HG03565 (cell line): ENCODE results near the gene ARMH1.
A peak's percentile ranks its signal among the peaks of the same experiment; 100 is the strongest.
"Not testable (repeated sequence)": the region's sequence is repeated elsewhere in the genome, so short reads cannot be mapped to it uniquely, and the experiment has no call there.

Experiments
- ATAC-seq: cut with Tn5 transposase; IDR thresholded peaks from one replicate; pipeline ENCODE4 v1.9.1; 2021; ENCODE audit warnings: mild to moderate bottlenecking, moderate library complexity; ENCODE audit not compliant: unreplicated experiment

The ARMH1 gene

DNA sequence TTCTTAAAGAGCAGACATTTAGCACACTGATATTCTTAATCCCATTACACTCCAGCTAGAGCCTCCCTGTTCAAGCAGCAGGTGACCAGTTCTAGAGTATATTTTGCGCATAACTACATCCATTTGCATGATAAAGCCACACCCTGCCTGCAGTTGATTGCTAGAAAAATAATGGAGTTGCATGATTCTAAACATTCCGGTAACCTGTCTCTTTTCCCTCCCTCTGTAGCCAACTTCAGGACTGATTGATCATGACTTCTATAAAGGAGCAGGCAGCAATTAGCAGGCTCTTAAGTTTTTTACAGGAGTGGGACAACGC lies 14.9 kb downstream of the ARMH1 start:
- ATAC-seq: no peak

DNA sequence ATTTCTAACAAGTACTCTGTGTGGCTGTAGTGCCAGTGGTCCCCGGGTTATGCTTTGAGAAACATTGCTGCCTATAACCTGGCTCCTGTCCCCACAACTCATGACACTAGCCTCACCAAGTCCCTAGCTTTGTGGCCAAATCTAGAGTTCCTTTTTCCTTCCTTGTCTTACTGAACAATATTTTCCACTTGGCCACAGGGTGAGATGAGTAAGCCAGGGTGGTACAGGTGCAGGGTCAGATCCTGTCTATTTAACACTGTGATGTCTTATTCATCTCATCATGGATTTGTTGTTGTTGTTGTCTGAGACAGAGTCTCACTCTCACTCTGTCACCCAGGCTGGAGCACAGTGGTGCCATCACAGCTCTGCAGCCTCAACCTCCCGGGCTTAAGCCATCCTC lies 18.6 kb downstream of the ARMH1 start:
- no peak for ATAC-seq

DNA sequence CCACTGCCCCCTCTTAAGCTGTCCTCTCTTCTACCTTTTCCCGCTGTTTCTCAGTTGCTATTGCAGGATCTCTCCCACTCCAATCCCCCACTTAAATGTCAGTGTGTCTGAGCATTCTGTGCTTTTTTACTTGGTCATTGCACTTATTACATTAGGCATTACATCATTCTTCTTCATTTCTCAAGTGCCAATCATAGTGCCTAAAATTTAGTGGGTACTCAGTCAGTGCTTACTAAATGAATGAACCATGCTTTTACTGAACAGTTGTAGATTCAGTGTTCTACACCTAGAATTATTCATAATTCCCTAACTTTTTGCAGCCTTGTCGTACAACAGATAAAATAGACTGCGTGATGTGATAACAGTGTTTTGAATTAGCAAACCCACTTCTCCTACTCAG lies 19.4 kb downstream of the ARMH1 start:
- no peak for ATAC-seq

DNA sequence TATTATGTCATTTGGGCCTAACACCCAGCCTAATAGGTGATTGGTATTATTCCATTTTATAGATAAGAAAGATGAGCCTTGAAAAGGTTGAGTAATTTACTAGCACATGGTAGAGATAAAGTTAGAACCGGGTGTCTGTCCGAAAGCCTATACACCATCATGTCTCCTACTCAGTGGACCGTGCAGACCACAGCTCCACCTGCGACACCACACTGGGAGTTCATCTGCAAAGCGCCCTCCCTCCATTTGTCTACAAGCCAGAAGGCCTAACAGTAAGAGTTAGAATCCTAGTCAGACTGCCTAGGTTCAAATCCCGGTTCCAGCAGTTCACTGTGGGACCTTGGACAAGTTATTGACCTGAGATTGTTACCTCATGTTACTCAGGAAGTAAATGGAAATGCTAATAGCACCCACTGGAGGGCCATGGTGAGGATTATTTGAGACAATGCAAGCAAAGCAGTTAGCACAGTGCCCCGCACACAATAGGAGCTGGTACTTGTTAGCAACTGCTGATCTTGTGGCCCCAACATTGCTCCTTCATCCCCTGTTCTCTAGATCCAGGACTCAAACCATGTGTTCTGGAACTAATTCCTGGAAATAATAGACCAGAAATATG lies 20.5 kb downstream of the ARMH1 start:
- ATAC-seq: peak; percentile 53

DNA sequence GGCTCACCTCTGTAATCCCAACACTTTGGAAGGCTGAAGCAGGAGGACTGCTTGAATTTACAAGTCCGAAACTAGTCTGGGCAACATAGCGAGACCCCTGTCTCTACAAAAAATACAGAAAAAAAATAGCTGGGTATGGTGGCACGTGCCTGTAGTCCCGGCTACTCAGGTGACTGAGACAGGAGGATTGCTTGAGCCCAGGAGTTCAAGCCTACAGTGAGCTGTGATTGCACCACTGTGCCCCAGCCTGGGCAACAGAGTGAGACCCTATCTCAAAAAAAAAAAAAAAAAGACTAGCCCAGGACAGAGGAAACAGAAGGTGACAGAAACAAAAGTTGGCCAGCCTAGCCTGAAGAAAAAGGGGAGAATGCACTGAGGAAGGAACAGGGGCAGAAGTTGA lies 21.2 kb downstream of the ARMH1 start:
- ATAC-seq: no peak

DNA sequence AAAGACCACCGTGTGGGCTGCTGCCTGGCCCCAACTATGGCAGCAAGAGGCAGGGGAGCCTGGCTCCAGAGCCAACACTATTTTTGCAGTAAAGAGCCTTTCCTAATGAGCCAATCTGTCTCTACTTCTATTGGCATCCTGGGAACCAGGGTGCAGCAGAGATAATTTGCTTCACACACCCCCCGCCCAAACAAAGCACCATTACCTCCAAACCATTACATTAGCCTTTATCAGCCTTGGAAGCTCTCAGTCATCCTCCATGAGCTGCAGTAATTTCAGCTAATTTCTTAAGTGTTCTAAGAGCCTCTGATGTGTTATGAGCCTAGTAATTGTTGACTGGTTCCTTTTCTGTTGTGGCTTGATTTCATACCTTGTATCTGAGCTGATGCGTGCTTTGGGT lies 21.6 kb downstream of the ARMH1 start:
- no peak for ATAC-seq

DNA sequence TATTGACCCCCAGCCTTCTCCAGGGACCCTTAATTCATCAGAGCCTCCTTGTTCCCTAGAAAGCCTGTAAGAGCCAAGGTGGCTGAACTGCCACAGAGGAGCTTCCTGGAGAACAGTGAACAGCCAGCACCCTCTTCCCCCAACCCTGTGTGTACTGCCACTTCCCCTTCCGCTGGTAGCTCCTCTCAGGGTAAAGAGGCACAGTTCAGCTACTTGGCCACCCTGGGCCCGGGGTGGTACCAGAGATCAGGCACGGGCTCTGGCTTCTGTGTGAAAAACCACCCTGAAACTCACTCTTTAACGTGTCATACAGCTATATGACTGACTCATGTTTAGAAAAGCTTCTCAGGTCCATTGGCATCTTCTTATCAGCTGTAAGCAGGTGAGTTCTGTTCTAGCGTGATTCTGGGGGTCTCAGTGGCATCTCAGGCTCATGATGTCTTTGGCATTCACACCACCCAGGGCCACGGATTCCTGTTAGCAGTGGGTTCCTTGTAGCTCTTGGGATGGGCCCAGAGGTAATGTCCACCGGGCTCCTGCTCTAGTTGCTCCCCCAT lies 22.4 kb downstream of the ARMH1 start:
- no peak for ATAC-seq

DNA sequence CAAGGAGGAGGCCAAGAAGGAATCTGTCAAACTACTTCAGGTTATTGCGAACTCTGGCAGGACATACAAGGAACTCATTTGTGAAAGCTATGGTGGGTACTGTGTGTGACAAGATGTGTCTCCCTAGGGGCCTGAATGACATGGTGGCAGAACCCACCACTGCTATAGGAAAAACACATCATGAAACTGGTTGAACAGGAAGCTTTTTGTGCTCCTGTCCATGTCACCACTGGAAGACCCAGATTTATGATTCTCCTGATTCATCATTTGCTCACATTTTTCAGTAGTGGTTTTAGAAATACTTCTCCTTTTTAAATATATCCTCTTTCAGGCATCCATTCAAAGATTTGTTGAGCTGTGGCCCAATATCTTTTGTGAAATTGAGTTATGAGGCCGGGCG lies 23.6 kb downstream of the ARMH1 start:
- no peak for ATAC-seq

DNA sequence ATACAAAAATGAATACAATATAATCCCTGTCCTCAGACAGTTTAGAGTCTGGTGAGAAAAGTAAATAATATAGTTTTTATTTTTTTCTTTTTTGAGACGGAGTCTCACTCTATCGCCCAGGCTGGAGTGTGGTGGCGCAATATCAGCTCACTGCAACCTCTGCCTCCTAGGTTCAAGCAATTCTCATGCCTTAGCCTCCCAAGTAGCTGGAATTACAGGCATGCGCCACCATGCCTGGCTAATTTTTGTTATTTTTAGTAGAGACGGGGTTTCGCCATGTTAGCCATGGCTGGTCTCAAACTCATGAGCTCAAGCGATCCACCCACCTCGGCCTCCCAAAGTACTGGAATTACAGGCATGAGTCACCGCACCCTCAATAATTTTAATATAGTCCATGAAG lies 24.9 kb downstream of the ARMH1 start:
- not testable (repeated sequence) for ATAC-seq

DNA sequence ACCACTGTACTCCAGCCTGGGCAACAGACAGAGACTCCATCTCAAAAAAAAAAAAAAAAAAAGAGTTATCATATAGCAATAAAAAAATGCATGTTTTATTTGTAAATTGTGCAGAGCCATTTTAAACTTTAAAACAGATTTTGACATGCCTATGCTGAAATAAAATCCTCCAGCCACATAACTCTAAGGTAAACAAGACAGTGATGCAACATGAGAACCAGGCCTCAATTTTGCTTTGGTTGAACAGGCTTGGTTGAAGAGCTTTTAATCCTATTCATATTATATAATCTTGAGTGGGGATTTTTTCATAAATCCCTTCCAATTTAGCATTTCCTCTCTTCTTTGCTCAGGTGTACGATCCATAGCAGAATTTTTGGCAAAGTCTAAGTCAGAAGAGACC lies 26.1 kb downstream of the ARMH1 start:
- no peak for ATAC-seq

DNA sequence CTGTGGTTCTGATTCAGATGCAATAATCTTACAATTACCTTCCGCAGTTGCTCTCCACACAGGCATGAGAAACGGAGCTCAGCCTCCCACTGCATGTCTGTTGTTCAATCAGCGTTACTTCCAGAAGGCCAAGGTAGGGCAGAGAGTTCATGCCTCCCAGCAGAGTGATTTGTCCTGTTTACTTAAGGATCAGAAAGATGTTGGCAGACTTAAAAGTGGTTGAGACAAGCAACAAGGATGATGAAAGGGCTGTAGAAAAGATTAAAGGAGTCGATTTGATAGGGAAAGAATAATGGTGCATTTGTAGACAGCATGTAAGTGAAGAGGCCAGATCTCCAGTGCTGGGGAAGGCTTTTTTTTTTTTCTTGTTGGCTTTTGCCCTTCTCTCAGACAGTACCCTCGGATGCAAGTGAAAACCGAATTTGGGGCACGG lies 26.6 kb downstream of the ARMH1 start:
- no peak for ATAC-seq

DNA sequence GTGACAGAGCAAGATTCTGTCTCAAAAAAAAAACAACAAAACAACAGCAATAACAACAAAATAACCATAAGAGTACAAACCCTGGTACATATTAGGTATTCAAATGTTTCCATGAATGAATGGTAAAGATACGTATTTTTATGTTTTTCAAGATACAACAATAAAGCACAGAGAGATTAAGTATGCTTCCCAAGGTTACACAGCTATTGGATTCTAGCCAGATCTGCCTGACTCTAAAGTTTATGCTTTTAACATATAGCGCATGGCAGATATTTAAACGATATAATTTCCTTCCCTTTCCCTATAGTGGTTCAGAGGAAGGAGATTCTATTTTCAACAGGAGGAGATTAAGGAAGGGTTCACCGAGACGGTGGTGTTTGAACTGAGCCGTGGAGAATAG lies 31.0 kb downstream of the ARMH1 start:
- no peak for ATAC-seq

DNA sequence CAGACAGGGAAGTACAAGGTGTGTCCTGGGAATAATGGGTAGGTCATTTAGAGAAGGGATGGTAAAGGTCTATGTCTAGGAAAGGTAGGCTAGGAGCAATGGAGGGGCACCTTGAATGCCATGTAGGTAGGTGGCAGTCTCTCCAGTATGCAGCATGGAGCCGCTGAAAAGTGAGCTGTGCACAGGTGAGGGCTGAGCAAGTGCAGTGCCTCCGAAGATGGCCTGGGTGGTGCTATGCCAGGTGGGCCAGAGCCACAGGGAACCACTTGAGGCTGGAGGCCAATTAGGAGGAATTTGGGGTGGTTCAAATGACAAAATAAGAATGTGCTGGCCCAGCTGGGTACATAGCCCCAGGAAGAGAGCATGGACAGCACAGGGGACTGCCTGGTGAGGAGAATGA lies 31.4 kb downstream of the ARMH1 start:
- ATAC-seq: no peak

DNA sequence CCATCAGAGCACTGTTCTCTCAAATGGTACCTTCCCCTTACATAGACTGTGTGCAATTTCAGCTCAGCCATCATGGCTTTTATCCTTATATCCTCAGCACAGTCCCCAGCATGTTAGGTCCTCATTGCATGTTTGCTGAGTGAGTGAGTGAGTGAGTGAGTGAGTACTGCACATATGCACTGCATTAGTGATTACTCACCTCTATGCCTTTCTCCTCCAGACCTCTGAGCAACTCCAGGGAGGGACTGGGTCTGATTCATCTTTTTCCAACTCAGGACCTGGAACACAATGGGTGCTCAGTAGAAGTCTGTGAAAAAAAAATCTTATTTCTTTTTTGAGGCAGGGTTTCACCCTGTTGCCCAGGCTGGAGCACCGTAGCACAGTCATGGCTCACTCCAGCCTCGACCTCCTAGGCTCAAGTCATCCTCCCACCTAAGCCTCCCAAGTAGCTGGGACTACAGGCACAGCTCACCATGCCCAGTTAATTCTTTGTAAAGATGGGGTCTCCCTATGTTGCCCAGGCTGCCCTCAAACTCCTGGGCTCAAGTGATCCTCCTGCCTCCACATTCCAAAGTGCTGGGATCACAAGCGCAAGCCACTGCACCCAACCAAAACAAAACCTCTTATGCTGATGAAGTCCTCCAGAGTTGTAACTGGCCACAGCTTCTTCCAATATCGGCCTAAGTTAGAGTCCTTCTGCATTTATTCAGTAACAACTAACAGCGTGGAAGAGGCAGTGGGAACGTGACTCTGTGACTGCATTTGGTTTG lies 32.8 kb downstream of the ARMH1 start:
- no peak for ATAC-seq

DNA sequence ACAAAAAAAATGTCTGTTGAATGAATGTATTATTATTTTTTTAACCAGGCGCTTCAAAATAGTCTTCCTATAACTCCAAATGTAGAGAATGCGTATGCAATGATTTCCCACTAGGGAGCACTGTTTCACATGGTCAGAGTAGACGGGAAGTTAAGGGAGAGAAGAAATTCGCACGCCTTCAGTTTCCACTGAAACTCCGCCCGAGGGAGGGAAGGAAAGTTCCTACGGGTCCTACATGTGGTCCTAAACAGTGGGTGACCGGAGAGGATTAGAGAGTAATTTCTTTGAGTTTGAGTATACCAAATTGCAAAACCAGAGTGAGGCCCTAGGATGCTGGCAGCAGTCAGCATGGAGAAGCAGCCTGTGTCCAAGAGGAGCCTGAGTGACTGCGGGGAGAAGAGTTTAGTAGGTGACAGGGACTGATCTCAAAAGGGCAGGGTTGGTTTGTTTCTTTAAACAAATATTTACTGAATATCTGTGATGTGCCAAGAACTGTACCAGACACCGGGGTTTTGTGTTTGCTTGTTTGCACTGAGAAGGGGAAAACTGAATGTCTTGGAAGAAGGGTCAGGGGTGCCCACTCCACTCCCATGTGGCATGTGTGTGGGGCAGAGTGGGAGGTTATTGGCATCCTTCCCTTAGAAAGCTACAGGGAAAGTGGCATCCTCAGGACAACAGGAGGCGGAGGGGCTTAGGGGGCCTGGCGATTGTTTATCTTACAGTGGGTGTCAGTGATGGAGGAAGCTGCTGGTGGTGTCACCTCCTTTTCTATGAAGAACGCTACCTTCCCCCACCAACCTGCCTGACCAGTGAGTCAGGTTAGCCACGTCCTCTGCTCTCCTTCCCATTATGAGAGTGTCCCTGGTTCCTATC lies 33.7 kb downstream of the ARMH1 start:
- ATAC-seq: no peak

DNA sequence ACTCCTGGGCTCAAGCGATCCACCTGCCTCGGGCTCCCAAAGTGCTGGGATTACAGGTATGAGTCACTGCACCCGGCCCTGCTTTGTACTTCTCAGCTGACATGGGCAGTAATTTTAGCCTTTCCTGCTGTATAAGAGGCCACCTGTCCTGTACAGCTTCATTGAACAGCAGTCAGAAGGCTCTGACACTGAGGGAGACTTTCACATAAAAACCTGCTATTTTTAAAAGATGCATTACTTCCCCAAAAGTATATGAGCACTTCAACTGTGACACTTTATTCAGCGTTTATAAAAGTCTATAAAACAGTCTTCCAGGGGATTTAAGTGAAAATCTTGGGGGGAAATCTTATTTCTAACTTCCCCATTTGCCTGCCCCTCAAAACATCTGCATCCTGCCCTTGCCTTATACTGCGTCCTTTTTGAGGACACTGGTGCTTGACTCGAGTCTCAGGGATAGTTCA lies 38.8 kb downstream of the ARMH1 start:
- ATAC-seq: no peak

DNA sequence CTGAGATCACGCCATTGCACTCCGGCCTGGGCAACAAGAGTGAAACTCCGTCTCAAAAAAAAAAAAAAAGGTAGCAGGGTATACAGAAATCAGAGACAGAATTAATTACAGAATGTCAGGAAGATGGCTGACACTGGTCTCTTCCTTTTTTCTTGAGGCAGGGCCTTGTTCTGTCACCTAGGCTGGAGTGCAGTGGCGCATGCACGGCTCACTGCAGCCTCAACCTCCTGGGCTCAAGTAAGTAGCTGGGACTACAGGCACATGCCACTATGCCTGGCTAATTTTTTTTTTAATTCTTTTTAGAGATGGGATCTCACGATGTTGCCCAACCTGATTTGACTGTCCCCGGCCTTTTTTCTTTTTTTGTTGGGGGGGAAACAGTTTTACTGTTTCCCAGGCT lies 40.0 kb downstream of the ARMH1 start:
- ATAC-seq: no peak

DNA sequence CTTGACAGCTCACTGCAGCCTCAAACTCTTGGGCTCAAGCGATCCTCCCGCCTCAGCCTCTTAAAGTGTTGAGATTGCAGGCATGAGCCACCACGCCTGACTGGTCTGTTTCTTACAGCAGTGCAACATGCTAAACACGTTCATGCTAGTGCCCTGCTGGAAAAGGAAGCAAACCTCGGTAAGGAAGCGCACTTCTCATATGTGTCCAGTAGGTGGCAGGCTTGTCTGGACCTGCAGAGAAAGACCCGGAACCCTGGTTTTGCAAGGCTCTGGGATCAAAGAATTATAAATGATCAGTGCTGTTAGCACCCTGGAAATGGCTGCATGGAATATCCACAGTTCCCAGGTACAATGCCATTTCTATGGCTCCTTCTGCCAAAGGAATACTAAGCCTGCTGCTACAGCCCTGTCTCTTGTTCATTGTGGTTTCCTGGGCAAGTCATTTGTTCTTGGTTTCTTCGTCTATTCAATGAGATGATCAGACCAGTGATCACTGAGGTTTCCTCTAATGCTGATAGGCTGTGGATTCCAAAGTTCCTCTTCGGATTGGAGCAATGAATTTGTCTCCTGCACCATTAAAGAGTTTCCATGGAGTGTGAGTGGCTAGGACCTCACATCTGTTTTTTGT lies 40.5 kb downstream of the ARMH1 start:
- ATAC-seq: no peak

DNA sequence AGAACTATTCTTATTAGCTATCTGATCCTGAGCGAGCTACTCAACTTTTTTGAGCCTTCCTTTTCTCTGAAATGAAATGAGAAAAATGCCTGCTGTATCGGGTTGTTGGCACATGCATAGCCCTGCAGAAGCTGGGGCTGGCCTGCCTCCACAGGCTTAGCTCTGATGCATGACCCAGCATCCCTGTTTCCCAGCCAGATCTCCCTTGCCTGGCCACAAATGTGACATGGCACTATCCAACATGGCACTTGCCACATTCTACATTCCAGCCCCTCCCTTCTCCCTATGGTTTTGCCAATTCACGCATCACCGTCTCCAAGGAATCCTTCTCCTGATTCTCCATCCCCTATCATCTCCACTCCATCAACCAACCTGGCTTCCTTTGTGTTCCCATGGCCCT lies 42.6 kb downstream of the ARMH1 start:
- no peak for ATAC-seq

DNA sequence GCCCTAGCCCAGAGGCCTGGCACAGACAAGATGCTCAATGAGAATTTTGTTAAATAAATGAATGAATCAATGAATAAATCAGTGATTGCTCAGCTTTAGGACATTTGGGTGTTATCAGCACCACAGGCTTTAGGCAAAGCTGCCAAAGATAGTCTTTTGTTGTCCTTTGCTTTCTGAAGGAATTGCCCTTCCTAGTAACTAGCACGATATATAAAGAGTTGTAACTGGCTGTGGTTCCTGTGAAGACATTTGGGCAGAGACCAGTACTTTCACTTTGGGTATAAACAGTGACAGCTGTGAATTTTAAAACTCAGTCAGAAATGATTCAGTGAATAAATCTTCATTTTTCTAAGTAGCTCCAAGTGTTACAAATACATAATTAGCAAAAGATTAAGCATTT lies 43.1 kb downstream of the ARMH1 start:
- ATAC-seq: no peak

DNA sequence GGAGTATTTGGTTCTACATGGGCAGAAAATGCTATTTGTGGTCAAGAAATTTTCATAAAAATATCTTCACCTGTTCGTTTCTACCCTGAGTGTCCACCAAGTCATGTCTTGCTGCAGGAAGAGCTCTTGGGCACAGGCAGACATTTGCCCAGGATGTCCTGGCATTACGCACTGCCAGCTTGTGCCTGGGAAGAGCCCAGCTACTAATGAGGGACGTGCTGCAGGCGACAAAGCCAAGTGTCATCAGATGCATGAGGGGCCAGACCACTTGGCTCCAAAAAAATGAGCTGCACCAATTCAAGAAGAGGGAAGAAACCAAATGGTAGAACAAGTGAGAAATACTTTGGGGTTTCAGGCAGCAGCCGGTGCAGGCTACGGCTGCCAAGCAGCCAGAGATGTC lies 43.6 kb downstream of the ARMH1 start:
- no peak for ATAC-seq
